OCI-LY1 (cell line): ENCODE results near the gene ZFYVE28.
"Not testable (repeated sequence)": the region's sequence is repeated elsewhere in the genome, so short reads cannot be mapped to it uniquely, and the experiment has no call there.

ENCODE experiments used
- H2AFZ ChIP-seq: fragments of 200-600 bp; sonication (generic), shearing (Covaris generic); 2 replicates; pipeline ENCODE4 v1.6.0; 2014; ENCODE audit warnings: antibody characterized with exemption, mild to moderate bottlenecking, low read length
- H3F3A ChIP-seq: fragments of 200-600 bp; sonication (generic), shearing (Covaris generic); 2 replicates; pipeline ENCODE4 v1.6.0; 2014; ENCODE audit warnings: mild to moderate bottlenecking, antibody characterized with exemption, low read length, moderate library complexity; ENCODE audit not compliant: insufficient read depth
- H3K27ac ChIP-seq: fragments of 200-600 bp; sonication (generic); 2 replicates; pipeline ENCODE4 v1.5.1; 2014; ENCODE audit warnings: low read length, mixed run types, mild to moderate bottlenecking, low read depth; ENCODE audit not compliant: poor library complexity, severe bottlenecking
- H3K27me3 ChIP-seq: fragments of 200-600 bp; sonication (generic); 2 replicates; pipeline ENCODE4 v1.6.0; 2014; ENCODE audit warnings: antibody characterized with exemption, mild to moderate bottlenecking, low read length, moderate library complexity; ENCODE audit not compliant: insufficient read depth
- H3K36me3 ChIP-seq: fragments of 200-600 bp; sonication (generic); 2 replicates; pipeline ENCODE4 v1.6.1; 2014; ENCODE audit warnings: mild to moderate bottlenecking, antibody characterized with exemption, low read length, moderate library complexity, mixed read lengths; ENCODE audit not compliant: insufficient read depth
- H3K4me1 ChIP-seq: fragments of 200-600 bp; sonication (generic); 2 replicates; pipeline ENCODE4 v1.5.1; 2014; ENCODE audit warnings: mild to moderate bottlenecking, low read length, moderate library complexity; ENCODE audit not compliant: insufficient read depth, severe bottlenecking
- H3K4me2 ChIP-seq: fragments of 200-600 bp; sonication (generic), shearing (Covaris generic); 2 replicates; pipeline ENCODE4 v1.6.1; 2014; ENCODE audit warnings: low read length
- H3K4me3 ChIP-seq: fragments of 200-600 bp; sonication (generic); 2 replicates; pipeline ENCODE4 v1.5.1; 2014; ENCODE audit warnings: low read length, low read depth, mild to moderate bottlenecking, mixed read lengths; ENCODE audit not compliant: poor library complexity, severe bottlenecking
- H3K79me2 ChIP-seq: fragments of 200-600 bp; shearing (Covaris generic); 2 replicates; pipeline ENCODE4 v1.6.1; 2016; ENCODE audit warnings: mixed run types, low read length, mixed read lengths; ENCODE audit not compliant: insufficient read depth
- H3K9ac ChIP-seq: fragments of 200-600 bp; sonication (generic), shearing (Covaris generic); 2 replicates; pipeline ENCODE4 v1.6.1; 2014; ENCODE audit warnings: mild to moderate bottlenecking, low read length, mixed read lengths
- H3K9me2 ChIP-seq: fragments of 200-600 bp; sonication (generic), shearing (Covaris generic); 2 replicates; pipeline ENCODE4 v1.6.1; 2014; ENCODE audit warnings: low read depth, mild to moderate bottlenecking, low read length, mixed read lengths
- H3K9me3 ChIP-seq: fragments of 200-600 bp; shearing (Covaris generic); 2 replicates; pipeline ENCODE4 v1.6.1; 2014; ENCODE audit warnings: low read length, mixed read lengths
- H4K20me1 ChIP-seq: fragments of 200-600 bp; sonication (generic), shearing (Covaris generic); 2 replicates; pipeline ENCODE4 v1.6.0; 2016; ENCODE audit warnings: mild to moderate bottlenecking, low read length; ENCODE audit not compliant: insufficient read depth
- EZH2 ChIP-seq: fragments of 200-600 bp; sonication (generic), shearing (Covaris generic); IDR thresholded peaks from 2 replicates; pipeline ENCODE4 v1.8.0; 2017; ENCODE audit warnings: borderline replicate concordance, mixed run types, mild to moderate bottlenecking, antibody characterized with exemption, low read length, moderate library complexity, mixed read lengths
- TF ChIP-seq, protein P1 (sequence below): fragments of 200-600 bp; sonication (generic), shearing (Covaris generic); IDR thresholded peaks from 2 replicates; pipeline ENCODE4 v1.5.1; 2017; ENCODE audit warnings: mild to moderate bottlenecking, antibody characterized with exemption, low read length, moderate library complexity, mixed read lengths

The ZFYVE28 gene

GRCh38 chr4:2231082-2231481 lies 187.4 kb downstream of the ZFYVE28 start:
- H3K27me3 ChIP-seq: no peaks in the 10 kb centered on the region
- H3K4me2 ChIP-seq: no peak overlapping the region
- no peaks in the 10 kb centered on the region for H3K9me2 ChIP-seq
- H3K9me3 ChIP-seq: no peaks in the 10 kb centered on the region
- no peak overlapping the region for H2AFZ ChIP-seq
- H3K9ac ChIP-seq: no peak overlapping the region
- H3K4me1 ChIP-seq: no peaks in the 10 kb centered on the region
- H3K79me2 ChIP-seq: no peaks in the 10 kb centered on the region
- no peak overlapping the region for H3K4me3 ChIP-seq
- peaks cover 14% of the 10 kb centered on the region; the same call in 1 of the 2 replicates for H3K36me3 ChIP-seq
- H3F3A ChIP-seq: no peaks in the 10 kb centered on the region
- H3K27ac ChIP-seq: no peak overlapping the region
- H4K20me1 ChIP-seq: no peaks in the 10 kb centered on the region
- TF ChIP-seq, protein P1, sequence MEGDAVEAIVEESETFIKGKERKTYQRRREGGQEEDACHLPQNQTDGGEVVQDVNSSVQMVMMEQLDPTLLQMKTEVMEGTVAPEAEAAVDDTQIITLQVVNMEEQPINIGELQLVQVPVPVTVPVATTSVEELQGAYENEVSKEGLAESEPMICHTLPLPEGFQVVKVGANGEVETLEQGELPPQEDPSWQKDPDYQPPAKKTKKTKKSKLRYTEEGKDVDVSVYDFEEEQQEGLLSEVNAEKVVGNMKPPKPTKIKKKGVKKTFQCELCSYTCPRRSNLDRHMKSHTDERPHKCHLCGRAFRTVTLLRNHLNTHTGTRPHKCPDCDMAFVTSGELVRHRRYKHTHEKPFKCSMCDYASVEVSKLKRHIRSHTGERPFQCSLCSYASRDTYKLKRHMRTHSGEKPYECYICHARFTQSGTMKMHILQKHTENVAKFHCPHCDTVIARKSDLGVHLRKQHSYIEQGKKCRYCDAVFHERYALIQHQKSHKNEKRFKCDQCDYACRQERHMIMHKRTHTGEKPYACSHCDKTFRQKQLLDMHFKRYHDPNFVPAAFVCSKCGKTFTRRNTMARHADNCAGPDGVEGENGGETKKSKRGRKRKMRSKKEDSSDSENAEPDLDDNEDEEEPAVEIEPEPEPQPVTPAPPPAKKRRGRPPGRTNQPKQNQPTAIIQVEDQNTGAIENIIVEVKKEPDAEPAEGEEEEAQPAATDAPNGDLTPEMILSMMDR: no peak
- no peak for TF ChIP-seq EZH2

DNA sequence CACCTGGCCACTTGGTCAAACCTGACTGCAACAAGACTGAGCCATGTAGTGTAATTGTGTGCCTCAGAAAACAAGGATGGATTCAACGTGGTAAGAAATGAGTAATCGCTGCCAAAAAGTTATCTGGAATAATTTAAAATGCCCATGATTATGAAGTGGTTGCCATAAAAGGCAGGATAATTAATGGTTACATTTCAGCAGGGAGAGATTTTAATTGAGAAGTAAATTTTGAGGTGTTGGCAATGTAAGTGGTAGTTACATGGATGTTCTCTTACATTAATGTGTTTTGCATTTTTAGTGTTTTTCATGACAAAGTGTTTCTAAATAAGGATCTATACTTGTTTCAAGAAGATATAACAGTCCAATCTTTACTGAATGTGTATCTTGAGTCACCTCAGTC lies 192.2 kb downstream of the ZFYVE28 start:
- H3K27ac ChIP-seq: no peak overlapping the region
- no peaks in the 10 kb centered on the region for H3K9me3 ChIP-seq
- no peaks in the 10 kb centered on the region for H3K9me2 ChIP-seq
- H3K79me2 ChIP-seq: no peaks in the 10 kb centered on the region
- H4K20me1 ChIP-seq: no peaks in the 10 kb centered on the region
- H3K27me3 ChIP-seq: no peaks in the 10 kb centered on the region
- H3K36me3 ChIP-seq: no peaks in the 10 kb centered on the region
- no peak overlapping the region for H3K9ac ChIP-seq
- H2AFZ ChIP-seq: no peak overlapping the region
- H3F3A ChIP-seq: no peaks in the 10 kb centered on the region
- TF ChIP-seq, protein P1: no peak
- H3K4me1 ChIP-seq: no peaks in the 10 kb centered on the region
- no peak overlapping the region for H3K4me2 ChIP-seq
- no peak overlapping the region for H3K4me3 ChIP-seq

DNA sequence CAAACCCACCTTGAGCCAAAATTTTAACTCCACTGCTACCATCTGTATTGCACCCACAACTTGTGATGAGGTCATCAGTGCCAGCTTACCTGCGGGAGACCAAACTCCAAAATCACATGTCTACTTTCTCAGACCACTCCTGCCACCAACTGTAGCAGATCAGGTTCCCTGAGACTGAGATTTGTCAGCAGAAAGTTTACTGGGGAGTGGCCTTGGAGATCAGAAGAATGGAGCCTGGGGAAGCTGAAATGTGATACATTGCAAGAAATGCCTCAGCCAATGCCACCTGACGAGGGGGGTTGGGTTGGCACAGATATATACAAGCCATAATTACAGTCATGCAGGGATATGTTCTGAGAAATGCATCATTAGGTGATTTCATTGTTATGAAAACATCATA lies 195.6 kb downstream of the ZFYVE28 start:
- Histone ChIP-seq H3K9ac (no peak overlapping the region), H3K9me3 (no peaks in the 10 kb centered on the region), H3K79me2 (no peaks in the 10 kb centered on the region), H3K9me2 (no peaks in the 10 kb centered on the region), H3K4me2 (no peak overlapping the region), H4K20me1 (no peaks in the 10 kb centered on the region), H3K4me3 (no peak overlapping the region), H3K4me1 (no peaks in the 10 kb centered on the region), H3K27me3 (no peaks in the 10 kb centered on the region), H2AFZ (no peak overlapping the region), H3K36me3 (no peaks in the 10 kb centered on the region), H3K27ac (no peak overlapping the region), H3F3A (no peaks in the 10 kb centered on the region)
- TF ChIP-seq, protein P1: no peak
- TF ChIP-seq EZH2: no peak

DNA sequence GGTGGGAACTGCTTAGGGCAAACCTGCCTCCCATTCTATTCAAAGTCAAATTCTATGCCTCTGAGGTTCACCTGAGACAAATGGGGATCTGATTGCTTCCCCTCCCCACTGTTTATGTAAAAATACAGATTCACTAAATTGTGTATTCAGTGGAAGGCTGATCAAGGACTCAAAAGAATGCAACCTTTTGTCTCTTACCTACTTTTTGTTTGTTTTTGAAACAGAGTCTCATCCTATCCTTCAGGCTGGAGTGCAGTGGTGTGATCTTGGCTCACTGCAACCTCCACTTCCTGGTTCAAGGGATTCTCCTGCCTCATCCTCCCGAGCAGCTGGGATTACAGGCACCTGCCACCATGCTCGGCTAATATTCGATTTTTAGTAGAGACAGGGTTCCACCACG lies 197.1 kb downstream of the ZFYVE28 start:
- not testable (repeated sequence) for H3K79me2 ChIP-seq, H3K27me3 ChIP-seq, H3F3A ChIP-seq, H3K27ac ChIP-seq, H3K4me2 ChIP-seq, H3K9me2 ChIP-seq, H3K4me1 ChIP-seq, H3K36me3 ChIP-seq, H3K9ac ChIP-seq, H3K4me3 ChIP-seq, H2AFZ ChIP-seq, H4K20me1 ChIP-seq, H3K9me3 ChIP-seq
